CD4-positive, alpha-beta T cell treated with Interleukin-1 beta for 1 hour (primary cell): Measurements from ENCODE around the gene KLF3.
A peak's percentile ranks its signal among the peaks of the same experiment; 100 is the strongest.

ENCODE experiments used
- DNase-seq, 2 donors: peaks; one replicate each; pipeline ENCODE4 v3.0.0-alpha.2; 2020 to 2022

Gene KLF3

DNA sequence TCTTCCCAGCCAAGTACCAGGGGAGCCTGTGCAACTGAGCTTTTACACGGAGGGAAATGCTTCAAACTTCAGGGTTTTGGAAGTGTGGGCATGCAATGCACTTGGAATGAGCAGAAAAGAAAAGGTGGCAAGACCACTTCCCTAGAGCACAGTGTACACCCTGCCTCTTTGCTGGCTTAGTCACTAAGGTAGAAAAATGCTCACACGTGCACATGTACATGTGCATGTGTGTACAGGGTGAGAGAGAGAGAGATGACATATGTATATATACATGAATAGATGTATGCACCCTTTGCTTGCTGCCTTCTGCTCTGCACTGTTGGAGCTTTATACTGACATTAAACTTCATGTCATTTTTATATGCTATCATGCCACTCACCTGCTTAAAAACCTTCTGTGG, 7.9 kb upstream of the KLF3 start:
- DNase-seq: no peak

DNA sequence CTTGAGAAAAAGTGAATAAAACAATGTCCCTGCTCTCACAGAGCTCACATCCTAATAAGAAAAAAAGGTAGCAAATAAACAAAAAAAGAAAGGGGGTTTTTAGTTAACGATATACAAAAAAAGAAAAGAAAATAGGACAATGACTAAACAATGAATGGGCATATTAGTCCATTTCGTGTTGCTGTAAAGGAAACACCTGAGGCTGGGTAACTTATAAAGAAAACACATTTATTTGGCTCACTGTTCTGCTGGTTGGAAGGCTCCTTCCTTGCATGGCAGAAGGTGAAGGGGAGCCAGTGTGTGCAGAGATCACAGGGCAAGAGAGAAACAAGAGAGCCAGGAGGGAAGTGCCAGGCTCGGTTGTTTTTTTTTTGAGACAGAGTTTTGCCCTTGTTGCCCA, 4.7 kb upstream of the KLF3 start:
- DNase-seq: no peak

GRCh38 chr4:38660838-38661237, 3.2 kb upstream of the KLF3 start:
- no peak for DNase-seq

DNA sequence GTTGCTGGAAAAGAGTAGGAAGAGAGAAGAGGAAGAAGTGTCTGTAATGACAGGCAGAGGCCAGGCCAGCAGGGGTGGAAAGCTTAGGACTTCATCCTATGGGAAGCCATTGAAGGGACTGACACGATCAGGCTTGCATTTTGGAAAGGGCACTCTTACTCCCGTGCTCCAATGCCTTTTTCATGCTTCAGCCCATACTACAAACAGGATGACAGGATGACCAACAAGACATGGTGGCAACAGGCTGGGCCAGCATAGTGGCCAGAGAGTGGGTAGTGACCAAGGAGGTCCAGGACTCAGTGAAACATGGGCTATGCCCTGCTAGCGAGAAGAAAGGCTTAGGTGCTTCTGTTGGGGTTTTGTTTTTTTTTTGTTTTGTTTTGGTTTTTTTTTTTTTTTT, 2.6 kb upstream of the KLF3 start:
- DNase-seq: no peak

- no peak for DNase-seq
Observed at GRCh38 chr4:38662522-38663089, 1.4 kb upstream of the KLF3 start.

DNA sequence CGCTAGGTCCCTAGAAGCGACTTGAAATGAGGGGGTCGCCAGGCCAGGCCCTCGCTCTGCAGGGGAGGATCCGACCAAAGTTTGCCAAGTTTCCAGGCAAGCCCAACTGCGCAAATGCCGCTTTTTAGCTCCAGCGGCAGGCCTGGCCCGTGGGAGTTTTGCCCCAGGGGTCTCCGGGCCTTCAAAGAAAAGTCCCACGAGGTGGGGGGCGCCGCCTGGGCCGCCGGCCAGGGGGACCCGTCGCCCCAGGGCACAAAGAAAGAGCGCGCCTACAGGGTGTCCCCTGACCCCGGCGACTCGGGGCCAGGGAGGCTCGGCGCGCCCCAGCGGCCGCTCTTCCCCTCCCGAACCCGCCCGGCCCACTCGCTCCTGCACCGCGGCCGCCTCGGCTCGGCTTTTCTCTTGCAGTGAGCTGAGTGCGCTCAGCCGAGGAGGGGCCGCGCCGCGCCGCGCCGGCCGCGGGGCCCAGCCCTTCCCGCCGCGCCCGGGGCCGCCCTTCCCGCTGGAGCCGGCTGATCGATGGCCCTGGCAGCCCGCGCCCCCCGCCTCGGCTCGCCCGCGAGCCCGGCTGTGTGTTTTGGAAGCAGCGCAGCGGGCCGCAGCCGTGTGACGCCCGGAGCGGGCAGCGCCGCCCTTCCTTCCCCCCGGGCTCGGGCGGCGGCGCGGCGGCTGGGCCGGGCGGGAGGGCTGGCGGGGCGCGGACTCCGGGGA, 754 bp upstream of the KLF3 start:
- no peak for DNase-seq

- peak in 1 of 2 donors; percentile 54 for DNase-seq
Observed at GRCh38 chr4:38664706-38665401, 855 bp downstream of the KLF3 start.

DNA sequence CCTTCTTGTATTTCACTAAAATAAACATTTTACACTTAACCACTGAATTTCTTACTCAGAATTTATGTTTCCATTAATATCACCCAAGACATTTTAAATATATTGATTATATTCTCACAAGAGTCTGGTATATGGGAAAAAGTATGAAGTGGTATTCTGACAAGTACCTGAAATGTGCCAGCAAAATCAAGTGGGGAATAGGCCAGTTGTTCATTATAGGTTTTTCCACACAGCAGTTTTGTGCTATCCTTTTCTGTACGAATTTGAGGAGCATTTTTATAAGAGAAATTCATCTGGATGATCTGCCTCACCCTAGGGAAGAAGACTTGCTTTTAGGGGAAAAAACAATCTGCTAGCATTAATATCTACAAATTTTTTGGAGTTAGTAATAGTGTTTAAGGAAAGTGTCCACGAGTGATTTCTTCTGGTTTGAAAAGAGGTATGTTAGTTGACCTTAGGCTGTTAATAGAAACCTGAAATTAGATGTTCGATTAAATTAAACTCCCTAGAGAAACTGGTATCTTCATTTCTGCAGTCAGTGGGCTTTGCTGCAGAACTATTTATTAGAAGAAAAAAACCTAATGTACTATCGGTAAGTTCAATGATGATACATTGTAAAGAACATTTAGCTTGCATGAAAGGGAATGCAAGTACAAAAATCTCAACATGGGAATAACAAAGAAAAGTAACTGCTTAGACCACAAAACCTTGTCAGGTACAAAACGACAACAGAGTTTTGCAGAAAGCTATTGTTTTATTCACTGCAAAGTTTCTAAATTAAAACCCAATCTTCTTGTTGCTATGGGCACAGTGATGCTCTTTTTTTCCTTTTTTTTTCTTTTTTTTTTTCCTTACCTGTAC, 1.8 kb downstream of the KLF3 start:
- DNase-seq: no peak

GRCh38 chr4:38666766-38667084, 2.7 kb downstream of the KLF3 start:
- no peak for DNase-seq

GRCh38 chr4:38667085-38667893, 3.3 kb downstream of the KLF3 start:
- DNase-seq: peak; percentile 78 to 87

GRCh38 chr4:38668203-38668971, 4.4 kb downstream of the KLF3 start:
- no peak for DNase-seq

- DNase-seq: peak in 1 of 2 donors; percentile 28
Observed at GRCh38 chr4:38669208-38669607, 5.2 kb downstream of the KLF3 start.

- no peak for DNase-seq
Observed at GRCh38 chr4:38670109-38670901, 6.3 kb downstream of the KLF3 start.

DNA sequence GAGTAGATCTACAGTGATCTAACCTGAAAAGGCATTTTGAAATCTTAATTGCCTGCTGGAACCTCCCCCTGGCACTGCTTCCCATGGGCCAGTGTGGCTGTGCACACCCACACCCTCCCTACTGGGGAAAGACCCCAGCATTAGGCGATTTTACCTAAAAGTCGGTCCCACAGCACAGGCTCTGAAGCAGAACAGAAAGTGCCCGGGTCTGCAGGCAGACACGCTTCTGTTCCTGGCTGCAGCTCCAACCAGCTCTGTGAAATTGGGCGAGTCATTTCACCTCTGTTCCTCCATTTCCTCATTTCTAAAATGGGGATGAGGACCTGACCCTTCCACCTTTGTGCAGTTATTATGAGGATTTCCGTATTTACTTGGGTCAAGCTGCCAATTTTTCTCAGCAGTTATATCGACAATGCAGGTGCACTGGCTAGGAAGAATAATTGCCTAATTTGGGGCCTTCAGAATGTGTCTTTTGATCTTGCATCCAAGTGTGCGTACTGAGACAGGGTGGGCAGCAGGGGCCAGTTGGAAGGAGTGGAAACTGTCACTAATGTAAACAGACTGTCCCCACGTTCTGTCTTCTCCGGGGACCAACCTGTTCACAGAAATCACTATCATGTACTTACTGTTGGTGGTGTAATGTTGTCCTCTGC, 7.1 kb downstream of the KLF3 start:
- peak in 1 of 2 donors; percentile 40 for DNase-seq

DNA sequence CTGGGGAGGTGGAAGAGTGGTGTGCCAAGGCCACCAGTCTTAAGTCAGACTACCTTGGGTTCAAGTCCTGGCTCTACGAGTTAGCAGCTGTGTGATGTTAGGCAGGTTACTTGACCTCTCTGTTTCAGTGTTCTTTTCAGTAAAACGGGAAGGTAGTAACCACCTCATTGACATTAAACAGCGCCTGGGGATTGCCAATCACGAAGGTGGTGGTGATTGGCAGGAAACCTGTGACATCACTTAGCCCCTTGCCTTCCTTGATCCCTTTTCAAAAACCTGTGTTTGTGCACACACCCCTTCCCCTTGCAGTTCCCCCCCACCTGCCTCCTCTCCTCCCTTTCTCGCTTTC, 7.6 kb downstream of the KLF3 start:
- peak; percentile 45 to 64 for DNase-seq

DNA sequence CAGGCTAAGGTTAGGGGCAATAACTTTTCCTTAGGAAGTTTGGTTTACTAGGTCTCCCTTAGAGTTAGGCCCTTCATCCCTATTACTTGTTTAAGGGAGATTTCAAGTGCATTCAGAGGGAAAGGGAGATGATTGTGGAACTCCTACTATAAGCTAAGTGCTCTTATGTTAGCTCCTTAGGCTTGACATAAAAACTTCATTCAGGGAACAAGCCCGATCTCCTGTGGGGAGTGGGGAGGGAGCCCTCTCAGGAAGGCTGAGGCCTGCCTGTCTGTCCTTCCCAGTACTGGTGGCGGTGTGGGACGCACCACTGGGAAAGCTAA, 8.0 kb downstream of the KLF3 start:
- DNase-seq: no peak

DNA sequence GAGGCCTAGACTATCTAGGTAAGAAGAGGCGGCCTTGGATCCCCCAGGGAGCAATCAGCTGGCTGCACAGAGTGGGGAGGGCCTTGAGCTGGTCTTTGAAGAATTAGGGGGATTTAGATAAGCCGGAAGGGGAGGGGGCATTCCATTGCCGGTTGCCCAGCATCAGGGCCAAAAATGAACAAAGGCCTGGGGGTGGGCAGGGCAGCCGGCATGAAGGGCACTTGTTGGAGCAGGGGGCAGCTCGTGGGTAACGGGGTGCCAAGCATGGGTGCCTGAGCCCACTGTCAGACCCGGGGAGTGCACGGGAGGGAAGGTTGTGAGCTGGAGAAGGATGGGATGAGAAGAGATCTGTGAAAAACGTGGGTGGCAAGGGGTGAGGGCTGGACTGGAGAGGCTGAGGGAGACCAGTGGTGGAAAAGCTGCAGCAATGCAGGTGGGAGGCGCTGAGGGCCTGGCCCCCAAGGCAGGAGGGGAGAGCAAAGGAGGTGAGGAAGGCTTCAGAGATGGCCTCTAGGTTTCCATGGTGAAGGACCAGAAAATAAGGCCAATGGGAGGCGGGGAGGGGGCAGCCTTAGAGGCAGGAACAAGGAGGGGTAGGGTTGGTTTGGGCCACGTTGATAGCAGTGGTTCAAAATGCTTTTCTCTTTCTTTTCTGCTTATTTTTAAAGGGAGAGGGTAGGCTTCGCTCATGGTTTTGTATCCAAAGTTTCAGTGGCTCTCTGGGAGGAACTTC, 8.6 kb downstream of the KLF3 start:
- no peak for DNase-seq

- DNase-seq: no peak
Observed at GRCh38 chr4:38673130-38673978, 9.4 kb downstream of the KLF3 start.
